HK-2 (cell line): Measurements from ENCODE around the gene IRAK1.
A peak's percentile ranks its signal among the peaks of the same experiment; 100 is the strongest.

ENCODE experiments used
- DNase-seq: peaks from one replicate; pipeline ENCODE4 v3.0.0-alpha.2; 2018; ENCODE audit not compliant: unreplicated experiment

IRAK1 gene

GRCh38 chrX:153971124-153971449, 48.6 kb downstream of the IRAK1 start:
- DNase-seq: peak; percentile 84

DNA sequence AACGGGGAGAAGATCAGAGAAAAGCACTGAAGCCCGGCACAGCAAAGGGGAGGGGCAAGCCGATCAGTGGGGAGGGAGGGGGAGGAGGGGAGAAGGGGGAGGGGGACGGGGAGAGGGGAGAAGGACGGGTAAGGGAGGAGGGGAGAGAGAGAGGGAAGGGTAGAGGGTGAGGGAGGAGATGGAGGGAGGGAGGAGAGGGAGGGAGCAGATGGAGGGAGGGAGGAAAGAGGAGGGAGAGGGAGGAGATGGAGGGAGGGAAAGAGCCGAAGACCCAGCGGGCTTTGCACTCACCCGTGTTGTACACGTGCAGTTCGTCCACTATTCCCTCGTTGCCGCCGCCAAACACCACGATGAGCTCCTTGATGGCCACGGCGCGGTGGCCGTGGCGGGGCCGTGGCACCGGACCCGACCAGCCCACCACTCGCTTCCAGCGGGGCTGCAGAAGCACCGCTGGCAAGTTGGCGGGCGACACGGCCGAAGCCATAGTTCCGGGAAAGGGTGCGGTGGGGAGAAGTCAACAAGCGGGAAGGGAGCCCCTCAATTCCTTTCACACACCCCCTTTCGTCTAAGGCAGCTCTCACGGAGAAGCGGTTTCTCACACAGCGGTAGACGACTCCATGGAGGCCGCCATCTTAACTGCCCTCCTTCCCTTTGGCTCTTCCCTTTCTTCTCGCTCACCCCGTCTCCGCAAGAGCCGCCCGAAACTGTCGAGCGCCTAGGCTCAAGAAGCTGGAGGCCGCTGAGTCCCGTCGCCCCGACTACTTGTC, 49.2 kb downstream of the IRAK1 start:
- DNase-seq: no peak

DNA sequence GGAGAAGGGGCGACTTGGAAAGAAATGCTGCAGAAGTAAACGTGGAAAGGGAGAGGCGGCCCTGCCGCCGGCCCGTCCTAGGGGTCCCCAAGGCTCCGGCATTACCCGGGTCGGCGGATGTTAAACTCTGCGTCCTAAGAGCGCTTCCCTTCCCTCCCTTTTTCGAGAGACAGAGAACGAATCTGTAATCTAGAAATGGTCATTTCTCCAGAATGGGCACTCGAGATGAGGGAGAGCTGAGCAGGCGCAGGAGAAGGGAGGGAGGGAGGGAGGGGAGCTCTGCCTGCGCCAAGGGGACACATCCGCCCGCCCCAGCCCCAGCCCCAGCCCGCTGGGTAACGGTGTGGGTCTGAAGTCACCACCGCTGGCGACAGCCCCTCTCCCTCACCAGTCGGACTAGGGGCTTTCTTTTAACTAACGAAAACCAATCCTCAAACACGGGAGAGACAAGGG, 49.8 kb downstream of the IRAK1 start:
- DNase-seq: no peak

DNA sequence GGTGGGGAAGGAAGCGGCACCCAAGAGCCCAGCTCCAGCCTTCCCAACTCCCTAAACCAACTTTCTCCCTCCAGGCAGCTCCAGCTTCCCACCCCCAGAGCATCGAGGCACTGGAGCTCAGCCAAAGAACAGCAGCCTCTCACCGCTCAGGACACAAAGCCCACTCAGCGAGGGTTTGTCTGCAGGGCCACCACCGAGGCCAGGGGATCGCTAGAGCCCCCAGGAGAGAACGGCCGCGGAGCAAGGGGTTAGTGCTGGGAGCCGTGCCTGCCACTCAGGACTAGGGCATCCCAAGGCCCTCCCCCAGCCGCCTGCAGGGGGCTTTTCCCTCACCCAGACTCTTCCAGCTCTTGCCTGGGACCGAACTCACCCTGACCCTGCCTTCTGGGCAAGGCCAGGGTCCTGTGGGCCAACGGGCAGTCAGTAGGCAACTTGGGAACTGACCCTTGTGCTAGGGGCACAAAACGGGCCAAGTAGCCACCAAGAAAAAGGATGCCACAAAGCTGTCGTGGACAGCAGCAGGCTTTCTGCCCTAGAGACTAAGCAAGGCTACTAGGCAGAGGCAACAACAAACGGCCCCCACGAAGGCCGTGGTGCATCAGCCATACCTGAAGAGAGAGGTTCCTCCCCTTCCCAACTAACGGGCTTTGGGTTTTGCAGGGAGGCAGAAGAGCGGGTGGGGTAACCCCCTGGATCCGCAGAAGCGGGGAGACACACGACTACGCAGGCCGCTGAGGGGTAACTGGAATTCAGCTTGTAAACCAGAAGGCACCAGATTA, 50.4 kb downstream of the IRAK1 start:
- no peak for DNase-seq

- DNase-seq: no peak
These were observed 51.0 kb downstream of the IRAK1 start for GRCh38 chrX:153968754-153969124.

DNA sequence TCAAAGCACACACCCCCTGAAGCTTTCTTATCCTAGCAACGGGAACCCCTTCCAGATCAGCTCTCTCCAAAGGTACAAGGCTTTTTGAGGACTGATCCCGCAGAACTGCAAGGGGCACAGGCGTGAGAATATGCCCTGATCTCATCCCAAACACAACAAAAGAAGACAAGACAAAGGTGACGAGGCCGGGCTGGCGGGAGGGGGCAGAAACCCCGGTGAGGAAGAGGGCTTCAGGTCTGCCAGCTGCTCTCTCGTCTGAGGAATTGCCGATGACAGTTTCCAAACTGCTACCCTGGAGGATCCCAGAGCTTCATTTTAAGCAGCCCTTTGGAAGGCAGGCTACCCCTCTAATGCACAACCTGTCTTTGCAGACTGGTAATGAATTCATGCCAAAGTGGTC, 51.4 kb downstream of the IRAK1 start:
- no peak for DNase-seq

DNA sequence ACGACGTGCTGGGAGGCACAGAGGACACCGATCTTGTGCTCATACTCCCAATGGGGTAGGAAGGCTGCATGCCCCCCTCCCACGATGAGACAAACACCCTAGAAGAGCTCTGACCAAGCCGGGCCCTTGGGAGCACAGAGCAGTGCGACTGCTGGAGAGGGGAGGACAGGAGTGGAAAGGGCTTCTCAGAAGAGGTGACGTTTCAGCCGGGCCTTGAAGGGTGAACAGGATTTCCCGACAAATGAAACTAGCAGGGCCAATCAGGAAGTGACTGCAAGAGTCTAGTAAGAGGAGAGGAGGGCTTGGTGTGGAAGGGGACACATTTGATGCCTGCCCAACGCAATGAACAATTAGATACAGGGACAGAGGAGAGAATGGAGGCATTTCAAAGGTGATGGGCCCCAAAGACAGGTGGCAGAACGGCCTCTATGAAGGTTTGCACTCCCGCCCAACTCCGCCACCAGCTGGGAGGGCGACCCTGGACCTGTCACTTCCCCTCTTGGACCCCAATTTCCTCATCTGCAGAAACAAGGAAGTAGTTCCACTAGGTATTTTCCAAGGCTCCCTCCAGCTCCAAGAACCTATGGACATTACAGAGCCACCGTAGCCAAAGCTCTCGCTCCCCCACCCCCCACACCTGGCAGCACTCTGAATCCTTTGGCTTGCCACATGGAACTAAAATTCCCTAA, 52.0 kb downstream of the IRAK1 start:
- DNase-seq: no peak

GRCh38 chrX:153966841-153967535, 52.7 kb downstream of the IRAK1 start:
- no peak for DNase-seq

GRCh38 chrX:153966283-153966688, 53.4 kb downstream of the IRAK1 start:
- DNase-seq: no peak

GRCh38 chrX:153965406-153965805, 54.3 kb downstream of the IRAK1 start:
- no peak for DNase-seq

DNA sequence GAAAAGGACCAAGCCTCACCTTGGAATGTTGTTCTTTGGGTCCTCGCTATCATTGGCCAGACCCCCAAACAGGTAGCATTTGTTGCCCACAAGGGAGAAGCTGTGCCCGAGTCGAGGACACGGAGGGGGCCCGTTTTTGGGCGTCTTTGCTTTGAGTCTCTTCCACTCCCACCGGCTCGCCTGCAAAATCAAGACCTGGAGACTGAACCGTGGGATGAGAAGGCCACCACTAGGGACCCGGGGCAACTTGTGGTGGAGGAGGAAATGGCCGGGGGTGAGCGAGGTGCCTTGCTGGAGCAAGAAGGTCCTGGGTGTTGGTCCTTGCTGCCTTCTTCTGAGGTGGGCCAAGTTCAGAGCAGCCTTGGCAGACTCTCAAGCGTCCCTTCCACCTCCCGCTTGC, 55.6 kb downstream of the IRAK1 start:
- DNase-seq: no peak

- no peak for DNase-seq
These were observed 56.2 kb downstream of the IRAK1 start for GRCh38 chrX:153963546-153963945.

DNA sequence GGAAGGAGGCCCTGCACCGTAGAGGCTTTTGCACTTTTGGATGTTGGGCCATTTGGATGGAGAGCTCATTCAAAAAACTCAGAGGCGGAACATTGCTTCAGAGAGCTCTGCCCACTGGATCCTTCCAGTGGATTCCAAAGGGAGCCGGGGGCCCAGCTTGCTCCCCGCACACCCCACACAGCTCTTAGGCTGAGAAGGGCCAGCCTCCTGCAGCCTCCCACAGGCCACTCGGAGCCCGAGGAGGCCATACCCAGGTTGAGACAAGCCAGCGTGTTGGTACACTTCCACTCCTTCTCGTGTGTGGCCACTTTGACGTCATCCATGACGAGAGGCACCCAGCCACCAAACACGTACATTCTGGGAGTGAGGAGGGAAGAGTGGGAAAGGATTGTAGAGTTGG, 58.4 kb downstream of the IRAK1 start:
- no peak for DNase-seq

DNA sequence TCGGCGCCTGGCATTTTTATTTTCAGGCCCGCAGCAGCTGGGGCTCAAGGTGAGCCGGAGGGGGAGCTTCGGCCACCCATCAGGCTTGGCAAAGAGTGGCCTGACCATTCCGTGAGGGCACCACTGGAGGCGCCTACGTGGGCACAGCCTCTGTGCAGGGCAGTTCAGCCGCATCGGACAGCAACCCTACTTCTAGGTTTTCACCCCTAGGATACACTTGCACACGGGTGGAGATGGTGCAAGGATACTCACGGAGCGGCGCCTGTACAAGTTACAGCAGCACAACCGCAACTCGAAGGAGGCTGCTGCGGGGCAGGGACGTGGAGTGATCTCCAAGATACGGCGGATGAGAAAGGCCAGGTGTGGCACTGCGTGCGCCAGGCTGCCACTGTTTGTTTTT, 58.9 kb downstream of the IRAK1 start:
- DNase-seq: no peak
